ELF-1 (cell line): ENCODE results near the gene MEST.
"Not testable (repeated sequence)": the region's sequence is repeated elsewhere in the genome, so short reads cannot be mapped to it uniquely, and the experiment has no call there.

Experiments
- DNase-seq: peaks from one replicate; pipeline ENCODE4 v3.0.0-alpha.2; 2016; ENCODE audit warnings: low read depth, low spot score

Gene MEST

DNA sequence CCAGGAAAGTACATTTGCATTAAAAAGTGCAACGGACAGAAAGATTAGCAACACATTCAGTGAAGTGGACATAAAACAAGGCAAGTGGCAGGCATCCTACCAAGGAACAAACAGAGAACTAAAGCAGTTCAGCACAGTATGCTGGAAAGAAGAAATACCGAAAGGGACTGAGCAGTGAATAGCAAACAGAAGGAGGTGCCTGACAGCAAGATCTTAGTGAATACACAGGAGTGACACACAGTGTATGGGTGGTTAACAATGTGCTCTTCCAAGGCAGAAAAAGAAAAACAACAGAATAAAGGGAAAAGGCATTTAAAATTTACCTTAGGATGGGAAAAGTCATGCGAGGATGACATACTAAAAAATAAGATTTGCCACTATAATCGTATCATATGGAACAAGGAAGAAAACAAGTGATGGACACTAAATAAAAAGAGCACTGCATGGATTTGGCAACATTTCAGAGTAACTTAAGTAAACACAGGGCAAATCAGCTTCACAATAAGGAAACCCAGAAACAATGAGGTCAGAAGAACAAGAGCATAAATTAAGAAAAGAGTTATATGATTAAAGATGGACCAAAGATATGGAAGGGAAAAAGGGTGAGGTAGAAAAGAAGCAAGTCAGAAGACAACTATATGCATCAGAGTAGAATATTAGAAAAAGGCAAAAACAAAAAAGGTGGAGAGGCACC, 29.5 kb downstream of the MEST start:
- DNase-seq: no peak

DNA sequence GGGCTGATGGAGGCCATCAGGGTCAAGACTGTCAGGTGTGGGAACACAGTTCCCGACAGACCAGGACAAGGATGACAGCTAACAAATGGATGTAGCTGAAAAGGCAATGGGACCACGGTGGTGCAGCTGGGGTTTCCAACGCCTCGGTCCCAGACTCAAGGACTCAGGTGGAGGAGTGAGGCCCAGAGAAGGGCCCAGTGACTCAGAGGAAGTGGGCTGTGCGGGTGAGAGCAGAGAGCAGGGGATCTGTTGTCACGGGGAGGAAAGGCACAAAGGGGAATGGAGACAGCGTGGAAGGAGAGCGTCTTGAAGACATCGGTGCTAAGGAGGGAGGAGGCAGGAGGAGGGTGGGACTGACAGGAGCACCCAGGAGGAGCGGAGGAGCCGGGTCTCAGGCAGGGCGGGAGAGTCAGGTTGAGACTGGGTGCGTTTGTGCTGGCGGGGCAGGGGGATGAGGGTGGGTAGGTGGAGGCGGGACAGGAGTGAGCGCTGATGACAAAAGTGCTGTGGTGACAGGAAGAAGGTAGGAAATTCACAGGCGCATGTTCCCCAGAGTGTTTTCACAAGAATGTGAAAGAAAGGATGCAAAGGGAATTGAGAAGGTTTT, 31.7 kb downstream of the MEST start:
- not testable (repeated sequence) for DNase-seq

DNA sequence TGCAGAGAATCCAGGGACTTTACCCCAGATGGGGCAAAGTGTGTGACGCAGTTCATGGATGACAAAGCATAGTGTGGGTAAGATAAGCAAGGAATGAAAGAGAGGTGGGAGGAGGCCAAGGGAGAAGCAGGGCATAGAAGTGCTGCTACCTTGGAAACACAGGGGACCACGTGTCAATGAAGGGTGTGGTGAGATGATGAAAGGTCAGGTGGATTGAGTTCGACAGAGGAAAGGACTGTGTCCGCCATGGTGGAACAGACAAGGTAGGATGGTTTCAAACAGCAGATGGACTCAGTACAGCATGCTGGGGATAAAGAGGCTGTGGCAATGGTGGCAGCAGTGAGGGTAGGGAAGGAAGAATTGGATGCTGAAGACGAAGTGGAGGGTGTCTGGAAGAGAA, 32.7 kb downstream of the MEST start:
- DNase-seq: no peak

DNA sequence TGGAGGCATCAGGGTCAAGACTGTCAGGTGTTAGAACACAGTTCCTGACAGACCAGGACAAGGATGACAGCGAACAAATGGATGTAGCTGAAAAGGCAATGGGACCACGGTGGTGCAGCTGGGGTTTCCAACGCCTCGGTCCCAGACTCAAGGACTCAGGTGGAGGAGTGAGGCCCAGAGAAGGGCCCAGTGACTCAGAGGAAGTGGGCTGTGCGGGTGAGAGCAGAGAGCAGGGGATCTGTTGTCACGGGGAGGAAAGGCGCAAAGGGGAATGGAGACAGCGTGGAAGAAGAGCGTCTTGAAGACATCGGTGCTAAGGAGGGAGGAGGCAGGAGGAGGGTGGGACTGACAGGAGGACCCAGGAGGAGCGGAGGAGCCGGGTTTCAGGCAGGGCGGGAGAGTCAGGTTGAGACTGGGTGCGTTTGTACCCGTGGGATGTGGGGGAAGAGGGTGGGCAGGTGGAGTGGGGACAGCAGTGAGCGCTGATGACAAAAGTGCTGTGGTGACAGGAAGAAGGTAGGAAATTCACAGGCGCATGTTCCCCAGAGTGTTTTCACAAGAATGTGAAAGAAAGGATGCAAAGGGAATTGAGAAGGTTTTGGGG, 36.0 kb downstream of the MEST start:
- DNase-seq: not testable (repeated sequence)

DNA sequence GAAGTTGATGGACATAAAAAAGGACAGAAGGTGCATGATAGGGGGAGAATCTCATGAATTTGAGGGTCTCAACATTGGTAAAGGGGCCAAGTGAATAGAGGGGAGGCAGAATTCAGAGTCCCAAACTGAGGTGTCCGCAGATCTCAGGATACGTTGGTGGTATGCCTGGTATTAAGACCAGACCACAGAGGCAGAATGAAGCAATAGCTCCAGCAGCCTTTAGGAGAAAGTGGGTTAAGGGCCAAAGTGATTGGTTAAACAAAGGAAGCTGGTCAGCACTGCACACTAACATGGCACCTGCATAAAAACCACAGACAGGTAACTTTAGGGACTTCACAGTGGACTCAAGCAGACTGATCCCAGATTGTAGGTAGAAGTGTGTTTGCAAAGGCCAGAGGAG, 37.5 kb downstream of the MEST start:
- no peak for DNase-seq

DNA sequence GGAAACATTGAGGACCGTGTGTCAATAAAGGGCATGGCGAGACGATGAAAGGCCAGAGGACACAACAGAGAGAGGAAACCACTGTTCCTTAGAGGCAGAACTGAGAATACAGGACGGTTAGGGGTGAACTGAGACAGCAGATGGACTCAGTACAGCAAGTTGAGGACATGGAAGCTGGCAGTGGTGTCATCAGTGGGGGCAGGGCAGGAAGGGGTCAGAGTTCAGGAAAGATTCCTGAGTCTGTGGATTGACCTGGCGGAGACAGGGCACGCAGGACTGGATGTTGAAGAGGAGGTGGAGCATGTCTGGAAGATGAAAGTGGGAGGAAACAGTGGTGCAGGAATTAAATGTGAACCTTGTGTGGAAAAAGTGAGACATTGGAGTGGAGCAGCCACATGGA, 46.0 kb downstream of the MEST start:
- DNase-seq: not testable (repeated sequence)

DNA sequence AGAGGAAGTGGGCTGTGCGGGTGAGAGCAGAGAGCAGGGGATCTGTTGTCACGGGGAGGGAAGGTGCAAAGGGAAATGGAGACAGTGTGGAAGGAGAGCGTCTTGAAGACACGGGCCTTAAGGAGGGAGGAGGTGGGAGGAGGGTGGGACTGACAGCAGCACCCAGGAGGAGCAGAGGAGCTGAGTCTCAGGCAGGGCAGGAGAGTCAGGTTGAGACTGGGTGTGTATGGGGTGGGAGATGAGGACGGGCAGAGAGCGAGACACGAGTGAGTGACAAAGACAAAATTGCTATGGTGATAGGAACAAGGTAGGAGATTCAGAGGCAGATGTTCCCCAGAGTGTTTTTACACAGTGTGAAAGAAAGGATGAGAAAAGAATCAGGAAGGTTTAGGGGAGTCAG, 49.4 kb downstream of the MEST start:
- not testable (repeated sequence) for DNase-seq

DNA sequence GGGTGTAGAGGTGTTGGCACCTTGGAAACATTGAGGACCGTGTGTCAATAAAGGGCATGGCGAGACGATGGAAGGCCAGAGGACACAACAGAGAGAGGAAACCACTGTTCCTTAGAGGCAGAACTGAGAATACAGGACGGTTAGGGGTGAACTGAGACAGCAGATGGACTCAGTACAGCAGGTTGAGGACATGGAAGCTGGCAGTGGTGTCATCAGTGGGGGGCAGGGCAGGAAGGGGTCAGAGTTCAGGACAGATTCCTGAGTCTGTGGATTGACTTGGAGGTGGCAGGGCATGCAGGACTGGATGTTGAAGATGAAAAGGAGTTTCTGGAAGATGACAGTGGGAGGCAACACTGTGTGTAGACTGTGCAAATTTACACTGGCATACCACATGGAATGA, 50.4 kb downstream of the MEST start:
- DNase-seq: not testable (repeated sequence)

DNA sequence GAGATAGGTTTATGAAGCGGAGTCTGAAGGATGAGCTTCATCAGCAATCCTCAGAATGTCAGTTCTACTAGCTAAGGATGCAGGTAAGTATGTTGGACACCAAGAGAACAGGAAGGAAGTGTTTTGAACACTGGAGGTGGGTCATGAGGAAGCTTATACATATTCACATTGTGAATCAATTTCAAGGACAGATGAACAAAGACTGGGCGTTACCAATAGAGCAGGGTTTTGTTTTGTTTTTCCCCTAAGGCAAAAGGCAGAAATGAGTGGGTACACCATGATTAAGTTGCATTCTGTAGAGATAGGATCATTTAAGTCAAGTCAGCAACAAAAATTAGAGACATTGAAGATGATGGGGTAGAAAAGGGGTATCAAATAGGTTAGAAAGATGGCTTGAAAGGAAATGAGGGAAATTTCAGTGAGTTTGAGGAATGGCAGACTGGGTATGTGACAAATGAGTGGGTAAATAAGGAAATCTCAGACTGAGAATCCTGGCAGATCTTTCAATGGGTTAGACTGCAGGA, 51.7 kb downstream of the MEST start:
- no peak for DNase-seq

DNA sequence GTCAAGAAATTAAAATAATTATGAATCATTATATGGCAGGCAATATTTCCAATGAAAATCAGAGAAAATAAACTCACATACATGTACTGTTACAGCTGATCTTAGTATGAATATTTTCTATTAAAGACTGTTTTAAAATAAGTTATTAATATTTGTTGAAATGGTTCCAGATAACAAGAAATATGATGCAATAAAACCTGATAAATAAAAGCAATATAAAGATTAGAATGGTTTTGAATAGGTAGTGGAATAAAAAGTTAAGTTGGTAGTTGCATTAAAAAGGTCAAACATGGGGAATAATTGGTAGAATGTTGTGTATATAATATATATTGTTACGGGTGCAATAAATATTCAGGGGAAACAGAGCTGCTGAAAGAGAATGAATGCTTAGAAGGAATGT, 52.5 kb downstream of the MEST start:
- DNase-seq: no peak

DNA sequence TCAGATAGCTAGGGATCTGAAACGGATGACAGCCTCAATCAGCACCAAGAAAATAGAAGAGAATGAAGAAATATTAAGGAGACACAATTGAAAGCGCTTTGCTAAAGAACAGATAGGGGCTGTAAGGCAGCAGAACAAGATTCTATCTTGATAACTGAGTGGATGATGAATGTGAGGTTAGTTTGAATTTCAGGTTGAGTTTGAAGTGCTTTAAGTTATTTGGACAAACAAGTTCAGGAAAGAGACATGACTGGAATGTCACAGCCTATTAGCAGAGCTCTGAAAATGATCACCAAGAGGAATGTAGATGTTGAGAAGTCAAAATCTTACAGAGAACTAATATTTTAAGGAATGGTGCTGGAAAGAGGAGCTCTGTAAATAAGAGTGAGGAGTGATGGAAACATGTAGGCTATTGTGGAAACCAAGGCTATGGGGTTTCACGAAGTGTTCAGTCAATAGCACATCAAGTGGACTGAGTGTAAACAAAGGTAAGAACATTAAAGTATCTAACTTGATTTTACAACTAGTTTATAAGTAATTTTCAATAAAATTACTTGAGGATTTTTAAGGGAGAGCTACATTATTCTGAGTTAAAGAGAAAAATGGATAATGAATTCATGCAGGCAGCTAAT, 61.6 kb downstream of the MEST start:
- DNase-seq: no peak

DNA sequence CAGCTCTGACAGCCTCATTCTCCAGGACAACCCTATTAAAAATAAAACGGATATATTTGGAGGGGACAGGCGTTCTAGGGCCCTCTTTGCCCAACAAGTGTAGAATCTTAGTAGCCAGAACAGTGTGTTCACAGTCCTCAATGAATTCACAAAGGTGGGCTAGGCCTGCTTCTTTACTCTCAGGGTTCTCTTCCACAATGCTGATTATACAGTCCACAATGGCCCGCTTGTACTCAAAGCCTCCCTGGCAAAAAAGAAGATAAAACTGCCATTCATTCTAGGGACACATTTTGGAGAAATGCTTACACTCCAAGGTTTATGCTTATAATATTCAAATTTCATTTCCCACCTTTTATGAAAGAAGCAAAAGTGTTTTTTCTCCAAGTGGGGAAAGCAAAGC, 62.6 kb downstream of the MEST start:
- DNase-seq: no peak
